Measurements from ENCODE around the gene ZNF780A.

The ZNF780A gene

GRCh38 chr19:40090241-40091204 is at the start of gene ZNF780A:
Gene ZNF780A (minus strand): TSS chr19:40090943. CDS start chr19:40084753, 6,190 bp downstream.
- Histone ChIP-seq H2AFZ (ENCODE audit: low read depth, low read length) (peak within 1 kb of the TSS; percentile 99), H4K20me1 (ENCODE audit: insufficient read depth, low read length) (no peaks in the 10 kb centered on the region), H3K79me2 (ENCODE audit: low read length) (peaks cover 31% of the 10 kb centered on the region), H3K27me3 (ENCODE audit: low read depth, low read length) (no peaks in the 10 kb centered on the region), H3K36me3 (replicated peaks; ENCODE audit: low read depth, low read length) (peaks cover 13% of the 10 kb centered on the region), H3K9ac (ENCODE audit: low read length) (peak within 1 kb of the TSS; percentile 84), H3K4me2 (ENCODE audit: low read length) (peak within 1 kb of the TSS; percentile 76), H3K4me3 (ENCODE audit: low read length) (peak within 1 kb of the TSS; percentile 85), H3K4me1 (ENCODE audit: low read length) (peaks cover 12% of the 10 kb centered on the region), H3K9me3 (ENCODE audit: insufficient read depth, low read length) (no peaks in the 10 kb centered on the region), H3K27ac (ENCODE audit: low read length) (peak within 1 kb of the TSS; percentile 24)
- TF ChIP-seq EZH2phosphoT487 (IDR thresholded peaks at IDR 0.05; ENCODE audit: low read depth) = no peak

GRCh38 chr19:40139533-40140287 is 49.0 kb upstream of the ZNF780A start:
- peaks cover 47% of the 10 kb centered on the region for H3K27me3 ChIP-seq (ENCODE audit: low read depth, low read length)
- no peaks in the 10 kb centered on the region for H4K20me1 ChIP-seq (ENCODE audit: insufficient read depth, low read length)
- no peak for TF ChIP-seq EZH2phosphoT487 (IDR thresholded peaks at IDR 0.05; ENCODE audit: low read depth)
- TF ChIP-seq CTCF (IDR thresholded peaks at IDR 0.05; ENCODE audit: low read depth, low read length) = peak; percentile 93
- no peaks in the 10 kb centered on the region for H3K36me3 ChIP-seq (replicated peaks; ENCODE audit: low read depth, low read length)
- H3K4me1 ChIP-seq (ENCODE audit: low read length) = peaks cover 6% of the 10 kb centered on the region; the same call in 1 of the 2 replicates
- peak overlapping the region; percentile 35 for H3K4me2 ChIP-seq (ENCODE audit: low read length)
- no peak overlapping the region for H3K4me3 ChIP-seq (ENCODE audit: low read length)
- H3K9me3 ChIP-seq (ENCODE audit: insufficient read depth, low read length) = no peaks in the 10 kb centered on the region
- no peaks in the 10 kb centered on the region for H3K79me2 ChIP-seq (ENCODE audit: low read length)
- no peak overlapping the region for H3K9ac ChIP-seq (ENCODE audit: low read length)
- no peak overlapping the region for H3K27ac ChIP-seq (ENCODE audit: low read length)
- H2AFZ ChIP-seq (ENCODE audit: low read depth, low read length) = peak overlapping the region; percentile 35; the same call in 1 of the 2 replicates

- H4K20me1 ChIP-seq (ENCODE audit: insufficient read depth, low read length) = no peaks in the 10 kb centered on the region
- H3K27ac ChIP-seq (ENCODE audit: low read length) = no peak overlapping the region
- no peaks in the 10 kb centered on the region for H3K36me3 ChIP-seq (replicated peaks; ENCODE audit: low read depth, low read length)
- H3K4me2 ChIP-seq (ENCODE audit: low read length) = no peak overlapping the region
- no peak overlapping the region for H2AFZ ChIP-seq (ENCODE audit: low read depth, low read length)
- H3K4me1 ChIP-seq (ENCODE audit: low read length) = no peaks in the 10 kb centered on the region
- H3K4me3 ChIP-seq (ENCODE audit: low read length) = no peak overlapping the region
- no peak for TF ChIP-seq EZH2phosphoT487 (IDR thresholded peaks at IDR 0.05; ENCODE audit: low read depth)
- no peak for TF ChIP-seq CTCF (IDR thresholded peaks at IDR 0.05; ENCODE audit: low read depth, low read length)
- no peaks in the 10 kb centered on the region for H3K9me3 ChIP-seq (ENCODE audit: insufficient read depth, low read length)
- H3K9ac ChIP-seq (ENCODE audit: low read length) = no peak overlapping the region
- H3K27me3 ChIP-seq (ENCODE audit: low read depth, low read length) = peaks cover 52% of the 10 kb centered on the region
- no peaks in the 10 kb centered on the region for H3K79me2 ChIP-seq (ENCODE audit: low read length)
Observed at GRCh38 chr19:40136818-40137217, 46.1 kb upstream of the ZNF780A start.

GRCh38 chr19:40134866-40135265 is 44.1 kb upstream of the ZNF780A start:
- Histone ChIP-seq H2AFZ (ENCODE audit: low read depth, low read length) (no peak overlapping the region), H3K4me2 (ENCODE audit: low read length) (no peak overlapping the region), H4K20me1 (ENCODE audit: insufficient read depth, low read length) (no peaks in the 10 kb centered on the region), H3K27me3 (ENCODE audit: low read depth, low read length) (peaks cover 58% of the 10 kb centered on the region), H3K9ac (ENCODE audit: low read length) (no peak overlapping the region), H3K27ac (ENCODE audit: low read length) (no peak overlapping the region), H3K4me1 (ENCODE audit: low read length) (no peaks in the 10 kb centered on the region), H3K9me3 (ENCODE audit: insufficient read depth, low read length) (no peaks in the 10 kb centered on the region), H3K4me3 (ENCODE audit: low read length) (no peak overlapping the region), H3K36me3 (replicated peaks; ENCODE audit: low read depth, low read length) (no peaks in the 10 kb centered on the region), H3K79me2 (ENCODE audit: low read length) (no peaks in the 10 kb centered on the region)
- no peak for TF ChIP-seq CTCF (IDR thresholded peaks at IDR 0.05; ENCODE audit: low read depth, low read length)
- TF ChIP-seq EZH2phosphoT487 (IDR thresholded peaks at IDR 0.05; ENCODE audit: low read depth) = no peak

Data from OCI-LY3 (cell line).